HL-60/S4 (cell line): Measurements from ENCODE around the gene WFS1.

Source experiments
- in situ Hi-C: fragments of 300-500 bp; cut with MboI; formaldehyde crosslinking; loops from 2 replicates; pipeline ENCODE4 v1.14.3; 2022; ENCODE audit warnings: low sequenced_read_pairs

Gene WFS1

GRCh38 chr4:6324461-6324998, 54.9 kb downstream of the WFS1 start:
- in situ Hi-C loops, result no loop called here

DNA sequence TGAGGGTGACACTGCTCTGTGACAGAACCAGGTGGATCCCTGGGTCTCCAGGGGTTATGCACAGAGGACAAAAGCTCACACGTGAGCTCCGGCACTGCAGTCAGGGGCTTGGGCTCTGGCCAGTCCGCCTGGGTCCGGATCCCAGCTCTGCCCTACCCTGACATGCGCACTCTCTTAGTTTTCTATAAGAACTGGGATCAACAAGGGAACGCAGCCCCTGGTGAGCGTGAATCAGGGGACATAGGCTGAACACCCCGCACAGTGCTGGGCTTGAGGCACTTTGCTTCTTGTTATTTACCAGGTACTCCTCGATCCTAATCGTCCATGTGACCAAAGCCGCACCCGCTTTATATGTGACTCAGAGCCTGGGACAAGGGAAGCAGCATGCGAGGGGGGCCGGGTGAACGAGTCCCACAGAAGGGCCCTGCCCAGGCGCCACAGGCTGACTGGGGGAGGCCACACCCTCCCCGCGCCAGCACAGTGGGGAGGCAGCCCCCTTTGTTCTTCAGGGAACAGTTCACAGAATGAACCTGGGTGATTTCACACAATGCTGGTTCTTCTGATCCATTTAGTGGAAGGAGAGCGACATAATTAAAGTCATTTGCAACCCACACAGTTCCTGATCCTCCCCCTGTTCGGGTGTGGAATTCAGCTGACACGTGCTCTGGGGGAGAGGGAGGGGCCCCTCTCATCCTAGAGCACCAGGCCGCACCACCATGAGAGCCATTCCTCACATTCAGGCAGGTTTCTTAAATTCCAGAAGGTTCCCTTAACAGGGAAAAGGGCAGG, 55.5 kb downstream of the WFS1 start:
- in situ Hi-C loops, result loop anchor here (5.0 to 25.0 kb wide), 2 partner anchors 73 to 762 kb away; no protein-coding TSS in a partner anchor

DNA sequence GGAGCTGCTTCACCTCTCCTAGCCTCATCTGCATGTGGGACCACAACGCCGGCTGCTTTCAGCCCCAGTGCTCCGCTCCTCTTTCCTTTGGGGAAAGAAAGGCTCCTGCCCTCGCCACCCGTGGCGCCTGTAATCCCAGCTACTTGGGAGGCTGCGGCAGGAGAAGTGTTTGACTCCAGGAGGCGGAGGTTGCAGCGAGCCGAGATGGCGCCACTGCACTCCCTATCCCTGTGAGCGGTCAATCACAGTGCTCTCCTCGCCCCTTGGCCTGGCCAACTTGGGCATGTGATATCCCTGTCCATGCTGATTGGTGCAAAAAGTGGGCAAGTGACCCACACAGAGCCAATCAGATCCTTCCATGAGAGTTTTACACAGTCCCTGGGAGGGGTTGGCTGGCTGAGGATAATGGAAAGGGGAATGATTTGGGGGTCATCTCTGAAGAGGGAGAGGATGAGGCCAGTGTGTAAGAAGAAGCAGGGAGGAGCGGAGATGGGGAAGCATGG, 56.2 kb downstream of the WFS1 start:
- in situ Hi-C loops, result loop anchor here (5.0 to 25.0 kb wide), 2 partner anchors 74 to 761 kb away; no protein-coding TSS in a partner anchor

GRCh38 chr4:6326312-6327060, 56.8 kb downstream of the WFS1 start:
- in situ Hi-C loops, result loop anchor here (5.0 to 25.0 kb wide), 2 partner anchors 74 to 761 kb away; no protein-coding TSS in a partner anchor

DNA sequence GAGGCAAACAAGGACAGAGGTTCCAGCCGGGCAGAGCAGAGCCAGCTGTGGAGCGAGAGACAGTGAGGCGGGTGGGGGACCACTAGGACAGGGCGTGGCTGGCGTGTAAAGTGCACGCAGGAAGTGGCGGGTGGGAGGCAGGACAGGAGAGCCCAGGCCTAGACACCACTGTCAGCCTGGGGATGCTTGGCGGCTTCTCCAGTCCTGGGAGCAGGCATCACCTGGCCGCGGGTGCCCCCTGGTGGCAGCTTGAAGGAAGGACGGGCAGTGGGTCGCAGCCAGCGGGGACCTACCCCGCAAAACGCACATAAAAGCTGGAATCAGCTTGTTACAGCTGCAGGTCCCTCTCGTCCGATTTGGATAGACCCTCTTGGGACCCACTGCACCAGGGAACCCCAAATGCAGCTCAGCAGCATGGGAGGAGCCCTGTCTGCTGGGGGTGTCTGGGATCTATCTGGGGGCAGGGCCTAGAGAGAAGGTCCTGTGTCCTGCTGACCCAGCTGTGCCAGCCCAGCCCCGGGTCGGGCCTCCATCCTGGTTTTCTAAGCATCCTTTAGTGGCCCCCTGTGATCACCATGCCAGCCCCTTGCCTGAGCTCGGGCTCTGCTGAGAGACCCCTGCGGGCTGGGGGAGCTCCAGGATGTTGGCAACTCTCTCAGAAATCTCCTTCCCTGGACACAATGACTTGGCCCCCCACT, 57.7 kb downstream of the WFS1 start:
- in situ Hi-C loops, result loop anchor here (5.0 to 25.0 kb wide), 2 partner anchors 75 to 760 kb away; no protein-coding TSS in a partner anchor

- in situ Hi-C loops, result loop anchor here (5.0 to 25.0 kb wide), 2 partner anchors 76 to 759 kb away; no protein-coding TSS in a partner anchor
Measured at GRCh38 chr4:6328526-6328925, 58.9 kb downstream of the WFS1 start.

DNA sequence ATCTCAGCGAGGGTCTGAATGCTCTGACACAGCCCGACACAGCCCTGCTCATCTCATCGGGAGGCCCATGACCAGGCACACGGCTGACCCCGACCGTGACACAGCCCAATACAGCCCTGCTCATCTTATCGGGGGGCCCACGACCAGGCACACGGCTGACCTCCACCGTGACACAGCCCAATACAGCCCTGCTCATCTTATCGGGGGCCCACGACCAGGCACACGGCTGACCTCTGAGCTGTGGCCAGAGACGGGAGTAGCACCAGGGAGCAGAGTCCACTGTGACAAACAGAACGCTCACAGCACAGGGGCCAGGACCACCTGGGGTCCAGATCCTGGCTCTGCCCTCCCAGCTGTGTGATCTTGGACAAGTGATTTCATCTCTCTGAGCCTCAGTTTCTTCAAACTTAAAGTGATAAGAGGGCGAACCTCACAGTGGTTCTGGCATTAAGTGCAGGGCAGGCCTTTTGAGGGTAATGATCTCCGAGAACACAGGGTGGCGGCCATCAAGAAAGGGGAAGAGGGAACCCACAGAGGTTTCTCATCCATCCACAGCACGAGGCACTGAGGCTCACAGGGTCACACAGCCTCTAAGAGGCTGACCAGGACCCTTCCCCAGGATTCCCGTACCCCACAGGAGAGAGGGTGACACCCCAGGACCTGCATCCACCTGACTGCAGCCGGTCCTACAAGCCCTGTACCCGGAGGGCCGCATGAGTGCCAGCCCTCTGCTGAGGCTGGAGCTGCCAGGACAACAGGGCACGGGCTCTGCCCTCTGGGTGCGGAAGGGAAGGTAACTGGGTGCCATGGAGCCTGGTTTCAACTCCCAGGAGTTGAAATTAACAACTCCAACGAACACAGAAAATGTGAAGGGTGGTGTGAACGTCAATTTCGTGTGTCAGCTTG, 60.1 kb downstream of the WFS1 start:
- in situ Hi-C loops, result loop anchor here (5.0 to 25.0 kb wide), 2 partner anchors 77 to 758 kb away; no protein-coding TSS in a partner anchor

GRCh38 chr4:6330384-6330767, 60.7 kb downstream of the WFS1 start:
- in situ Hi-C loops, result loop anchor here (25.0 kb wide), 1 partner anchor 757 kb away; no protein-coding TSS in a partner anchor

DNA sequence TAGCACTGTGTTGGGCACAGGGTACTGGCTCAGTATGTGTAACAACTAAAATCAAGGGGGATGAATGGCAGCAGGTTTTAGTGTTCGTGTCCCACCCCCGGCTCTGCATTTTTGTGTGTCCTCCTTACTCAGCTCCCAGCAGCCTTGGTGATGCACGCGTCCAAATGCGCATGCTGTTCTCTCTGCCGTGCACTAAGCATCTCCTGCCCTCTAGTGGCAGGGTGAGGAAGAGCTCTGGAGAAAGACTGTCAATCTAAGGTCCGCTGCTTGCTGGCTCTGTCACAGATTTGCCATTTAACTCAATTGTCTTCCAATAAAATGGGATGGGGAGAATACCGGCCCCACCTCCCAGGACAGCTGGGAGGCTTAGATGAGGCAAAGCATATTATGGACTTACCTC, 61.4 kb downstream of the WFS1 start:
- in situ Hi-C loops, result loop anchor here (25.0 kb wide), 1 partner anchor 756 kb away; no protein-coding TSS in a partner anchor

- in situ Hi-C loops, result loop anchor here (25.0 kb wide), 1 partner anchor 756 kb away; no protein-coding TSS in a partner anchor
Measured at GRCh38 chr4:6331468-6331867, 61.8 kb downstream of the WFS1 start.

GRCh38 chr4:6332042-6332668, 62.5 kb downstream of the WFS1 start:
- in situ Hi-C loops, result loop anchor here (25.0 kb wide), 1 partner anchor 755 kb away; no protein-coding TSS in a partner anchor

- in situ Hi-C loops, result loop anchor here (25.0 kb wide), 1 partner anchor 755 kb away; no protein-coding TSS in a partner anchor
Measured at GRCh38 chr4:6332669-6333050, 63.0 kb downstream of the WFS1 start.

- in situ Hi-C loops, result loop anchor here (25.0 kb wide), 1 partner anchor 754 kb away; no protein-coding TSS in a partner anchor
Measured at GRCh38 chr4:6333301-6334202, 63.9 kb downstream of the WFS1 start.

DNA sequence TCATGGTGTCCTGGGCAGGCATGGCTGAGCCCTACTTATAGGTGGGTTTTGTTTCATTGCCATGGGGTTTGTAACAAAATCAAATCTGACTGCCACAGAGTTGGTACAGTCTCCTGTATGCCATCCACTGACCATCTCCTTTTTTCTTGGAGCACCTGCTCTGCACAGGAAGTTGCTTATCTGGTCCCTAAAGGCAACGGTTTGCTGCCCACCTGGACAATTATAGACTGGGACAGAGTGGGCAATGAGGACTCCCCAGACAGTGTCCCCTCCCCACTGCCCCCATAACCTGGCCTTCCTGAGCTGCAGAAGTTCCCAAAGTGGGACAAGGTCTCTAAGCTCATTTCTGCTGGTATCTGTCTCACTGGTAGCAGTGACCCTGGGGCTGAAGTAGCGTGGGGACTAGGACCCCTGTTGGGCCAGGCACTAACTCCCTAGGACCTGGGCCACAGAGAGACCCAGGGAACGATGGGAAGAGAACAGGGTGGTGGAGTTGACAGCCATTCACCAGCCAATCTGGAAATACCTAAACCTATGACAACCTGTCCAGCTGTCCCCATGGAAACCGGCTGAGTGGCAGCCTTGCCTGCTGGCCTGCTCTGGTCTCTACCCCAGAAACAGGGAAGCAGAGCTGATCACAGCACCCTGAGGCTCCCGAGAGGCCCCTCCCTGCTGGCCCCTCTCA, 64.7 kb downstream of the WFS1 start:
- in situ Hi-C loops, result loop anchor here (25.0 kb wide), 1 partner anchor 753 kb away; no protein-coding TSS in a partner anchor

DNA sequence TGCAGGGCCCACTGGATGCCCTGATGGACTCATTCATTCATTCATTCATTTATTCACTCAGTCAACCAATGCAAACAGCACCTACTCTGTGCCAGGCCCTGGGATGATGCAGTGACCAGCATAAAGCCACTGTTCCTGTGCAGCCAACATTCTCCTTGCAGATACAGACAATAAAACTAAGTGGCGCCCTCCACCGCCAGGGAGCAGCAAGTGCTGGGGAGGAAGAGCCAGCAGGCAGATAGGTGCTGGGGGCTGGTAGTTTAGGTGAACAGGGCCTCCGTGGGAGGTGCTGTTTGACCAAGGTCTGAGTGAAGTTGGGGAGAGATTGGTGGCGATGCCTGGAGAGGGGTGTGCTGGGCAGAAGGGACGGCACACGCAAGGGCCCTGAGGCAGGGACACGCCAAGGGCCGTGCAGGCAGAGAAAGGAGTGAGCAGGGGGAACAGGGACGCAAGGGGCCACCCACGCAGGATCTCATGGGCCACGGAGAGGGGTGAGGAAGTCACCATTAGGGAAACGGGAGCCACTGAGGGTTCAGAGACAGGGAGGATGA, 65.5 kb downstream of the WFS1 start:
- in situ Hi-C loops, result loop anchor here (25.0 kb wide), 1 partner anchor 752 kb away; no protein-coding TSS in a partner anchor

DNA sequence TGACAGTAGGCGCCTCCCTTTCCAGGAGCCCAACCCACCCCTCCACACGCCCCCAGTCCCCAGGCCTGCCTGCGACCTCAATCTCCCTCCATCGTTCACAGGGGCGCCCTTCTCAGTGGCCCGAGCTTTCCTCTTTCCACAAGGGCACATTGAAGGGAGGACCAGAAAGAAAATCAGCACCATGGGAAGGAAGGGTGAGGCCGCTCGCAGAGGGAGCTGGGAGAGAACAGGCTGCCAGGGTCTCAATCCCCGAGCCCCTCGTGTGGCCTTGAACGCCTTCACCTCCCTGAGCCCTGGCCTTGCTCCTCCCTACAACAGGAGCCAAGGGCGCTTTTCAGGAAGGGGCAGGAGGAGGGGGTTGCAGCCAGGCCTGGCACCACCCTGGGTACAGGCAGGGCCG, 66.5 kb downstream of the WFS1 start:
- in situ Hi-C loops, result loop anchor here (25.0 kb wide), 1 partner anchor 751 kb away; no protein-coding TSS in a partner anchor
